Measurements from ENCODE around the gene EDN2. TPM values are rescaled to one million over a fixed set of nuclear protein-coding genes. Genes with fewer than 3 reads are reported as not detected.

EDN2 gene
- total RNA-seq, 1 experiment from 2014 or later: not detected

DNA sequence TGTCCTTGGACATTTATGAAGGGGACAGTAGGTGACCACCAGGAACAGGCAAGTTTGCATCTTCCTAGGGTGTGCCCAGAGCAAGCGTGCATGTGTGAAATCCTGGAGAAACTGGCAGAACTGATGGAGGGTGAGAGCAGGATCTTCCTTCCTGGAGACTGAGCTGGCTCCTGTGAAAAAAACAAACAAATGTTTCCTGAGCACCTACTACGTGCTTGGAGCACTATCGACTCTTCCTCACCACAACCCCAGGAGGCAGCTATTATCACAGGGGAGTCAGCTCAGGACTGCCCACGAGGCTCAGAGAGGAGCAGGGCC, 1.5 kb upstream of the EDN2 start:
- peaks cover 20% of the 10 kb centered on the region for H3K4me1 ChIP-seq (ENCODE audit: low read length)
- H3K9ac ChIP-seq (ENCODE audit: low read length): no peak overlapping the region
- no peaks in the 10 kb centered on the region for H3K9me3 ChIP-seq (ENCODE audit: low read length)
- H3K79me2 ChIP-seq (ENCODE audit: low read length): no peaks in the 10 kb centered on the region
- no peaks in the 10 kb centered on the region for H3K36me3 ChIP-seq (ENCODE audit: insufficient read depth, low read length)
- H2AFZ ChIP-seq (ENCODE audit: low read length): no peak overlapping the region
- H3K27me3 ChIP-seq (ENCODE audit: low read length): no peaks in the 10 kb centered on the region
- H3K4me3 ChIP-seq (ENCODE audit: low read length): no peak overlapping the region
- no peaks in the 10 kb centered on the region for H3K9me2 ChIP-seq (replicated peaks; ENCODE audit: insufficient read depth, low read length)
- H4K20me1 ChIP-seq (ENCODE audit: insufficient read depth, low read depth, low read length): no peaks in the 10 kb centered on the region
- no peak overlapping the region for H3K4me2 ChIP-seq (ENCODE audit: low read depth, low read length, poor library complexity, severe bottlenecking)
- DNase-seq: no peak
- H3K27ac ChIP-seq (ENCODE audit: low read length): no peak overlapping the region

DNA sequence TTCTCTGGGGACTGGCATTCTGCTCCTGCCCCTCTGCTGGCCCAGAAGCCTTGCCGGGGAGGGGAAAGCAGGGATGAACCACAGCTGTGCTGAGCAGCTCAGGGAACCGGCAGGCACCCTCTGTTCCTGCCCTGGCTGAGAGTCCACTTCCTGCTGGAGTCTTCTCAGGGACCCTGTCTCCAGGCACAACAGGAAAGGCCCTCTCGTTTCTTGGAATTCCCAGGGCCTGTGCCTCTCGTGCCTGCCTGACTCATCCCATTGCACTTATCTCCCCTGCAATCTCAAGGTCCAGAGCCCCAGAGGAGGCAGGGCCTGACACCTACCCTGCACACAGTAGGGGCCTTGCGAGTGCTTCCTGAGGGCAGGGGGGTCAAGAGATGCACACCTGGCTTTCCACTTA, 1.1 kb upstream of the EDN2 start:
- Histone ChIP-seq H3K9me3 (ENCODE audit: low read length) (no peaks in the 10 kb centered on the region), H4K20me1 (ENCODE audit: insufficient read depth, low read depth, low read length) (no peaks in the 10 kb centered on the region), H3K36me3 (ENCODE audit: insufficient read depth, low read length) (no peaks in the 10 kb centered on the region), H3K9me2 (replicated peaks; ENCODE audit: insufficient read depth, low read length) (no peaks in the 10 kb centered on the region), H3K4me3 (ENCODE audit: low read length) (no peak overlapping the region), H3K79me2 (ENCODE audit: low read length) (no peaks in the 10 kb centered on the region), H3K4me1 (ENCODE audit: low read length) (peaks cover 20% of the 10 kb centered on the region), H3K9ac (ENCODE audit: low read length) (no peak overlapping the region), H2AFZ (ENCODE audit: low read length) (no peak overlapping the region), H3K4me2 (ENCODE audit: low read depth, low read length, poor library complexity, severe bottlenecking) (no peak overlapping the region), H3K27me3 (ENCODE audit: low read length) (no peaks in the 10 kb centered on the region), H3K27ac (ENCODE audit: low read length) (no peak overlapping the region)
- DNase-seq: no peak

DNA sequence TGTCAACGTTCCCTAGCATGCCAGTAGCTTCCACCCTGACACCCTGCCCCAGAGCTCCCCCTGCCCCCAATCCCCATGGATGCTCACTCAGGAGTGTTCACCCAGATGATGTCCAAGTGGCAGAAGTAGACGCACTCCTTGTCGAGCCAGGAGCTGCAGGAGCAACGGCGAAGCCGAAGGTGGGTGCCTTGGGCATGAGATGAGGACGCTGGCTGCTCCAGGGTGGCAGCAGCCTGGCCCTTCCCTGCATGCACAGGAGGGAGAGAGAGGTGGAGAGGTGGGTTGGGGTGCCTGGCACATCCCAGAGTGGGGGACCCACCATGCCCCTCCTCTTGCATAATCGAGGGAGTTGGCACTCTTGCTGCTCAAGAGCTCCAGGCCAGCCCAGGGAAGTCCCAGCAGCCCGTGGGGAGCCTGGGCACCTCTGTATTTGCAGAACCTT, 502 bp downstream of the EDN2 start:
- Histone ChIP-seq H4K20me1 (ENCODE audit: insufficient read depth, low read depth, low read length) (no peaks in the 10 kb centered on the region), H3K27me3 (ENCODE audit: low read length) (no peaks in the 10 kb centered on the region), H3K4me1 (ENCODE audit: low read length) (peaks cover 20% of the 10 kb centered on the region), H3K27ac (ENCODE audit: low read length) (no peak overlapping the region), H3K36me3 (ENCODE audit: insufficient read depth, low read length) (no peaks in the 10 kb centered on the region), H3K4me3 (ENCODE audit: low read length) (no peak overlapping the region), H3K9me3 (ENCODE audit: low read length) (no peaks in the 10 kb centered on the region), H3K9me2 (replicated peaks; ENCODE audit: insufficient read depth, low read length) (no peaks in the 10 kb centered on the region), H3K4me2 (ENCODE audit: low read depth, low read length, poor library complexity, severe bottlenecking) (no peak overlapping the region), H3K9ac (ENCODE audit: low read length) (no peak overlapping the region), H3K79me2 (ENCODE audit: low read length) (no peaks in the 10 kb centered on the region), H2AFZ (ENCODE audit: low read length) (no peak overlapping the region)
- no peak for DNase-seq

DNA sequence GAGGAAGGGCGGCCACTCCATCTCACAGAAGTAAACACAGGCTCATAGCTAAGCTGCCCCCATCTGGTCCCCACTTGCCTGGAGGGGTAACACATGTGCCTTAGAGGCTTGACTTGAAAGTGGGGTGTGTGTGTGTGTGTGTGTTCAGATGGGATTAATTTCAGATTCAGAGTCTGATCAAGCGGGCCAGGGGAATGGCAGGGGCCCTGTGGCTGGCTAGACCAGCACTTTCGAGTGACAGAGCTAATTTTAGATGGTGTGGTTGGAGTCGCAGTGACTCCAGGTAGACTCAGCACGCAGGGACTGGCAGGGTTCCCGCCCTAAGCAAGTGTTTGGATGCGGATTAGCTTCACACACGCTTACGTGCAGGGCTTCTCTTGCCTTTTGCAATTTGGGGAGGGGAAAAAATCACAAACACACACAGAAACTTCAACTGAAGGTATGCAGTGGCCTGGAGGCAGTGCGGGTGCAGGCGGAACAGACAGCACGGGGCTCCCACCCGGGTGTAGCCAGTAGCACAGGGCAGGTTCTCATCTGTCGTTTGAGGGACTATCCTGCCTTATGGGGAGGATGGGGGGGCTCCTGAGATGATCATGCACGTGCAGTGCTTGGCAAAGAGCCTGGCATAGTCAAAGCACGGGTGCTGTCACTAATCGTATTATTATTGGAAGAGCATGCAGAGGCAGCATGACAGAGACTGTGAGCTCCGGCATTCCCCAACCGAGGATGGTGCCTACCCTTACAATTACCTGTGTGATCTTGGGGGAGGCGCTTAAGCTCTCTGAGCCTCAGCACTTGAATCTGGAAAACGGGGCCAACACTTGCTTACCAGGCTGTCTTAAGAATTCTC, 1.3 kb downstream of the EDN2 start:
- no peak overlapping the region for H3K4me2 ChIP-seq (ENCODE audit: low read depth, low read length, poor library complexity, severe bottlenecking)
- no peak overlapping the region for H3K27ac ChIP-seq (ENCODE audit: low read length)
- H3K79me2 ChIP-seq (ENCODE audit: low read length): no peaks in the 10 kb centered on the region
- no peak for DNase-seq
- H3K9me3 ChIP-seq (ENCODE audit: low read length): no peaks in the 10 kb centered on the region
- no peaks in the 10 kb centered on the region for H4K20me1 ChIP-seq (ENCODE audit: insufficient read depth, low read depth, low read length)
- H3K9me2 ChIP-seq (replicated peaks; ENCODE audit: insufficient read depth, low read length): no peaks in the 10 kb centered on the region
- H3K27me3 ChIP-seq (ENCODE audit: low read length): no peaks in the 10 kb centered on the region
- H3K4me1 ChIP-seq (ENCODE audit: low read length): peaks cover 17% of the 10 kb centered on the region
- no peaks in the 10 kb centered on the region for H3K36me3 ChIP-seq (ENCODE audit: insufficient read depth, low read length)
- no peak overlapping the region for H3K4me3 ChIP-seq (ENCODE audit: low read length)
- H2AFZ ChIP-seq (ENCODE audit: low read length): no peak overlapping the region
- no peak overlapping the region for H3K9ac ChIP-seq (ENCODE audit: low read length)

DNA sequence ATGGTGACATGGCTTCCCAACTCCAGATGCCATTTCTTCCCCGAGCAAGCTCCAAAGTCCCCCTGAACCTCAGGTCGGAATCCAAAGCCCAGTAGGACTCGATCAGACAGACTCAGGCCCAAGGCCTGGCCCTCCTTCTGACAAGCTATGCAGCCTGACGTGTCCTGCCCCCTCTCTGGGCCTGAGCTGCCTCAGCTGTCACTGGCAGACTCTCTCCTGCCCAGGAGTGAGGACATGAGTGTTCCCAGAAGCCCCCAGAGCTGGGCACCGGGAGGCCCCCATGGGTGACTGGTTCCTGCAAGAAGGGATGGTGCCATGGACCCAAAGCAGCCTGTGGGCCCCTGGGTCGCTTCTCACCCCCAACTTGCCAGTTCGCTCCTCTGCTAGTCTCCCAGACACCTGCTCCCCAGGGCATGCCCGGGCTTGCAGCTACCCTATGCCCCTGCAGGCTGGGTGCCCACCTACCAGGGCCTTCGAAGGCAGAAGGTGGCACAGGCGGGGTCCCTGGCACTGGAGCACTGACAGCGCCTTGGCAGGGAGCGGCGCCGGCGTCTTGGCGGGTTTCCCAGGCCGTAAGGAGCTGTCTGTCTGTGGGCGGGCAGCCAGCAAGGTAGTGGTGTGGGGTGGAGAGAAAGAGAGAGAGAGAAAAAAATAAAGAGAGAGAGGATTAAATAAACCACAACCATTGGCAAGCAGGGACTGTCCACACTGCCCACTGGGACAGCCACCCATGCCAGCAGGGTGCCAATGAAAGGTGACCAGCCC, 2.3 kb downstream of the EDN2 start:
- Histone ChIP-seq H3K36me3 (ENCODE audit: insufficient read depth, low read length) (no peaks in the 10 kb centered on the region), H3K27ac (ENCODE audit: low read length) (no peak overlapping the region), H3K4me3 (ENCODE audit: low read length) (no peak overlapping the region), H3K9me2 (replicated peaks; ENCODE audit: insufficient read depth, low read length) (no peaks in the 10 kb centered on the region), H3K4me1 (ENCODE audit: low read length) (peaks cover 10% of the 10 kb centered on the region), H3K9me3 (ENCODE audit: low read length) (no peaks in the 10 kb centered on the region), H3K79me2 (ENCODE audit: low read length) (no peaks in the 10 kb centered on the region), H2AFZ (ENCODE audit: low read length) (no peak overlapping the region), H4K20me1 (ENCODE audit: insufficient read depth, low read depth, low read length) (no peaks in the 10 kb centered on the region), H3K27me3 (ENCODE audit: low read length) (no peaks in the 10 kb centered on the region), H3K9ac (ENCODE audit: low read length) (no peak overlapping the region), H3K4me2 (ENCODE audit: low read depth, low read length, poor library complexity, severe bottlenecking) (no peak overlapping the region)
- no peak for DNase-seq

DNA sequence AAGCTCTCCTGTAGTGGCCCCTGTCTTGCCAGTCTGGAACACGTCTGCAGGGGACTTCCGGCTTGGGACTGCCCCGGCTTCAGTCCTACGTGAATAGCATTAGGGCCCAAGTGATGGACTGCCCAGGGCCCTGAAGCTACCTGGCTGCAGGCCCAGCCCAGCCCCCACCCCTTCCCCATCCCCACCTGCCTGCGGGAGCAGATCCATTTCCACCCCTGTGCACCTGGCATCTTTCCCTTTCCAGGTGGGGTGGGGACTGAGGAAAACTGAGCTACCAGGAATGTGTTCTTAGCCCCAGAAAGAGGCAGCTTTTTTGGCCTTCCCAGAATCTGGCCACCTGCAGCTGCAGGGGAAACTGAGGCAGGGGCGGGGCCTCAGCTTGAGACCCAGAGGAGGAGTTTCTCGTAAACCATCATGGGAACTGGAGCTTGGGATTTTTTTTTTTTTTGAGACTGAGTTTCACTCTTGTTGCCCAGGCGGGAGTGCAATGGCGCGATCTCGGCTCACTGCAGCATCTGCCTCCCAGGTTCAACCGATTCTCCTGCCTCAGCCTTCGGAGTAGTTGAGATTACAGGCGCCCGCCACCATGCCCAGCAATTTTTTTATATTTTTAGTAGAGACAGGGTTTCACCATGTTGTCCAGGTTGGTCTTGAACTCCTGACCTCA, 3.2 kb downstream of the EDN2 start:
- Histone ChIP-seq H3K36me3 (ENCODE audit: insufficient read depth, low read length) (no peaks in the 10 kb centered on the region), H3K4me3 (ENCODE audit: low read length) (no peak overlapping the region), H3K9me2 (replicated peaks; ENCODE audit: insufficient read depth, low read length) (no peaks in the 10 kb centered on the region), H3K27me3 (ENCODE audit: low read length) (no peaks in the 10 kb centered on the region), H3K9me3 (ENCODE audit: low read length) (no peaks in the 10 kb centered on the region), H2AFZ (ENCODE audit: low read length) (no peak overlapping the region), H3K9ac (ENCODE audit: low read length) (no peak overlapping the region), H3K4me2 (ENCODE audit: low read depth, low read length, poor library complexity, severe bottlenecking) (no peak overlapping the region), H3K4me1 (ENCODE audit: low read length) (peaks cover 1% of the 10 kb centered on the region), H3K79me2 (ENCODE audit: low read length) (no peaks in the 10 kb centered on the region), H3K27ac (ENCODE audit: low read length) (no peak overlapping the region), H4K20me1 (ENCODE audit: insufficient read depth, low read depth, low read length) (no peaks in the 10 kb centered on the region)
- no peak for DNase-seq

DNA sequence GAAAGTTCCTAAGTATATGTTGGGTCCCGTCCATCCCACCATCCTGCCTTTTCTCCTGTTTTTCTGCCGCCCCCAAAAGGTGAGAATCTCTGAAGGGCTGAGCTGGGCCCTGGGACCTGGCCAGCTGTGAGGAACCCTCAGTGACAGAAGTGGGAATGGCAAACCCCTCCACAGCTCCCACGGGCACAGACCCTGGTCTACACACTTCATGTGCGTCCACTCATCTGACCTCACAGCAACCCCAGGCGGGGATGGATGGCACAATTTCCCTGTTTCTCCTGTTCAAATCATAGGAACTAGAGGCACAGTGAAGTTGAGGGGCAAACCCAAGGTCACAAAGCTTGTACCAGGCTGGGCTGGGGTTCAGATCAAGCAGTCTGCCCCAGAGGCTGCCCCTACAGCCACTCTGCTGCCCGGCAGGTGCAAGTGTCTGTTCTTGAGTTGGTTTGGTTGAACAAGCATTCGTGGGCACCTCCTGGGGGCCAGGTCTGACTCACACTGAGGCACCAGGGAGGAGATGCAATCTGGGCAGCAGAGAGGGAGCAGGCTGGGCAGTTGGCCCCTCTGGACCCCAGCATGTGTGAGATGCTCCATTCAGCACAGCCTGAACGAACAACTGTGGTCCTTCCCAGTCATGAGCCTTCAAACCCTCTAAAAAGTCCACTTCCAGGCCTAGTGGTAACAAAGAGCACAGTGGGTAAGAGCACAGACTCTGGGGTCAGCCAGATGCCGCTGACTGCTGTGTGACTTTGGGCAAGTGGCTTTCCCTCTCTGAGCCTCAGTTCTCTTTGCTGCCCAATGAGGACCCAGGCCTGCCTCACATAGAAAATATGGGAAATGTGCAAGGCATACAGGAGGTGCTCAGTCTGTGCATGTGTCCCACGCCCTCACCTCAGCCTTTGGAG, 4.0 kb downstream of the EDN2 start:
- Histone ChIP-seq H3K27ac (ENCODE audit: low read length) (no peak overlapping the region), H4K20me1 (ENCODE audit: insufficient read depth, low read depth, low read length) (no peaks in the 10 kb centered on the region)

More for the DNA sequence above, 4.0 kb downstream of the EDN2 start:
- Histone ChIP-seq H3K4me1 (ENCODE audit: low read length) (no peaks in the 10 kb centered on the region), H3K9me3 (ENCODE audit: low read length) (no peaks in the 10 kb centered on the region), H3K4me2 (ENCODE audit: low read depth, low read length, poor library complexity, severe bottlenecking) (no peak overlapping the region), H3K9ac (ENCODE audit: low read length) (no peak overlapping the region), H3K36me3 (ENCODE audit: insufficient read depth, low read length) (no peaks in the 10 kb centered on the region), H3K9me2 (replicated peaks; ENCODE audit: insufficient read depth, low read length) (no peaks in the 10 kb centered on the region), H3K4me3 (ENCODE audit: low read length) (no peak overlapping the region), H2AFZ (ENCODE audit: low read length) (no peak overlapping the region), H3K27me3 (ENCODE audit: low read length) (no peaks in the 10 kb centered on the region), H3K79me2 (ENCODE audit: low read length) (no peaks in the 10 kb centered on the region)
- DNase-seq: no peak
